Urinary bladder (tissue), 4 donors: Measurements from ENCODE around the gene PRKG1. TPM values are rescaled to one million over a fixed set of nuclear protein-coding genes. Genes with fewer than 3 reads are reported as not detected.

Source experiments
- DNase-seq: peaks from one replicate; pipeline ENCODE4 v3.0.0-alpha.2; 2015; ENCODE audit errors: extremely low spot score
- H3K27ac ChIP-seq: one replicate; pipeline ENCODE4 v1.5.1; 2013; ENCODE audit warnings: low read depth, mild to moderate bottlenecking, moderate library complexity
- H3K36me3 ChIP-seq: one replicate; pipeline ENCODE4 v1.6.1; 2013; ENCODE audit warnings: mild to moderate bottlenecking, moderate library complexity; ENCODE audit not compliant: insufficient read depth
- H3K4me1 ChIP-seq: one replicate; pipeline ENCODE4 v1.6.1; 2013; ENCODE audit warnings: mild to moderate bottlenecking, moderate library complexity; ENCODE audit not compliant: insufficient read depth
- H3K4me3 ChIP-seq: one replicate; pipeline ENCODE4 v1.5.1; 2013; ENCODE audit warnings: low read depth, low read length
- WGBS: extraction: QIAGEN DNeasy Blood & Tissue Kit; methylation state at CpG from one replicate; pipeline ENCODE4 v1.1.7; 2013; 5-methylcytosine and 5-hydroxymethylcytosine counted together
- polyA plus RNA-seq: library from polyadenylated mRNA; stranded (reverse); fragments of 200-250 nt; gene quantifications from one replicate; pipeline ENCODE4 v1.2.3, GENCODE V29; 2013
- total RNA-seq: library from RNA; depleted of rRNA; stranded (reverse); fragments of >200 nt; gene quantifications from one replicate; pipeline ENCODE4 v1.2.3, GENCODE V29; 2014
- donor health status: healthy with polysubstance abuse.
- donor health status: healthy.

Gene PRKG1
- total and polyA plus RNA-seq, 2 donors = 17.1 to 126 TPM

DNA sequence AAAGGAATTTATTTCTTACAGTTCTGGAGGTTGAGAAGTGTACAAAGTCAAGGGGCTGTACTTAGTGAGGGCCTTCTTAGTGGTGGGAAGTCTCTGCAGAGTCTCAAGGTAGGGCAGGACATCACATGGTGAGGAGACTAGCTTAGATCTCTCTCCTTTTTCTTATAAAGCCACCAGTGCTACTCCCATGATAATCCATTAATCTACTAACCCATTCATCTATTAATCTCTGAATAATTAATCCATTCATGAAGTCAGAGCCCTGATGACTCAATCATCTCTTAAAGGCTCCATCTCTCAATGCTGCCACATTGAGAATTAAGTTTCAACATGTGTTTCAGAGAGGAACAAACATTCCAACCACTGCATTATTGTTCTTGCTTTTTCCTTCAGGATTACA is 689.5 kb downstream of the PRKG1 start:
- Histone ChIP-seq H3K36me3 (no peaks in the 10 kb centered on the region), H3K27ac (no peak overlapping the region), H3K4me1 (no peaks in the 10 kb centered on the region), H3K4me3 (no peak overlapping the region)
- no peak for DNase-seq

DNA sequence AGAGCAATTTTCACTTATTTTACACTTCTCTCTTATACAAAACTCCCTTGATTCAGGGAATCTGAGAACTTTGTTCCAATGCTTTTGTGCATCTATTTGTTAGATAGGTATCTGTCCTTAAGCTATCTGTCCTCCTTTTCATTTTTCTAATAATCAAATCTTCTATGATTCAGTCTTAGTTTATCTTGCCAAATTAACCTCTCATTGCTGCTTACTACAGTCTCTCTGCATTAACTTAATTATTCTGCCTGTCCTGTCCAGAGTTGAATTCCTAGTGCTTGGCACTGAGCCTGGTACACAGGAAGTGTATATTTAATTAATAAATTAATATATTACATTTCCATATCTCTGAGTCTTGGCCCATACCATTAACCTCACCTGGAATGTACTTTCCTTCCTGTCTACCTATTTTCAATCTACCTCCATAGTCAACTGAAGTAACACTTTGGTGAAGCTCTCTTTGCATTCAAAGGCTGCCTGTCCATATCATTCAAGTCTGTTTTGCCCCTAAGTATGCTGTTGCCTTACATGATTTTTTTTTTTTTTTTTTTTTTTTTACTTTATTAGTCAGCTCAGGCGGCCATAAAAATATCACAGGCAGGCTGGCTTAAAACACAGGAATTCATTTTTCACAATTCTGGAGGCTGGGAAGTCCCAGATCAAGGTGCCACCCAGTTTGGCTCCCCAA is 691.1 kb downstream of the PRKG1 start:
- DNase-seq = no peak
- Histone ChIP-seq H3K36me3 (no peaks in the 10 kb centered on the region), H3K4me3 (no peak overlapping the region), H3K4me1 (no peaks in the 10 kb centered on the region), H3K27ac (no peak overlapping the region)
- WGBS = 95% methylated on average over 1 of the region's 1 CpG

DNA sequence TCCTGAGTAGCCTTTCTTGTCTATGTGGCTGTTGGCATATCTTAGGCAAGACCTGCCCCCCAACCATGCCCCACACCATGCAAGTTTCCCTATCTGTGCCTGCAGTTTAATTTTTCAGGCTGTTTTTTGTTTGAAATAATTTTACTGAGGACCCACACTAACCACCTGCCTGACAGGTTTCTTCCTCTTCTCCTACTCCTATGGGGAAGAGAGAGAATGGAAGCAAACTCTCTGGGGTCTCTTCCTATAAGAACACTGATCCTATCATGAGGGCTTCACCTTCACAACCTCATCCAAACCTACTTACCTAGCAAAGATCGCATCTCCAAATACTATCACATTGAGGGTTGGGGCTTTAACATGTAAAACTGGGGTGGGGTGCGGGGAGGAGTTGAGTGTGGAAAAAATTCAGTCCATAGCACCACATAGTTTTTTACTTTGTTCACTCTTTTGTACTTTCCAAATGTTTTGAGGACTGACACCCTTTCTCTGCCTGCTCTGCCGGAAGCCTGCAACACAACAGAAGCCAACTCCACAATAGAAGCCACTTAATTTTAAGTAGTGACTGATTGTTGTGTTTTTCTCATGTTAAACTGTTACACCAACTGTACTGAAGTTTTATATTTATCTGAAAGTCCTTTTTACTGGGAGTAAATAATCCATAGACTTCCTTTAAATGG is 692.3 kb downstream of the PRKG1 start:
- no peaks in the 10 kb centered on the region for H3K4me1 ChIP-seq
- no peaks in the 10 kb centered on the region for H3K36me3 ChIP-seq
- 98% methylated on average over 3 of the region's 3 CpGs for WGBS
- H3K4me3 ChIP-seq = no peak overlapping the region
- DNase-seq = no peak
- H3K27ac ChIP-seq = no peak overlapping the region

DNA sequence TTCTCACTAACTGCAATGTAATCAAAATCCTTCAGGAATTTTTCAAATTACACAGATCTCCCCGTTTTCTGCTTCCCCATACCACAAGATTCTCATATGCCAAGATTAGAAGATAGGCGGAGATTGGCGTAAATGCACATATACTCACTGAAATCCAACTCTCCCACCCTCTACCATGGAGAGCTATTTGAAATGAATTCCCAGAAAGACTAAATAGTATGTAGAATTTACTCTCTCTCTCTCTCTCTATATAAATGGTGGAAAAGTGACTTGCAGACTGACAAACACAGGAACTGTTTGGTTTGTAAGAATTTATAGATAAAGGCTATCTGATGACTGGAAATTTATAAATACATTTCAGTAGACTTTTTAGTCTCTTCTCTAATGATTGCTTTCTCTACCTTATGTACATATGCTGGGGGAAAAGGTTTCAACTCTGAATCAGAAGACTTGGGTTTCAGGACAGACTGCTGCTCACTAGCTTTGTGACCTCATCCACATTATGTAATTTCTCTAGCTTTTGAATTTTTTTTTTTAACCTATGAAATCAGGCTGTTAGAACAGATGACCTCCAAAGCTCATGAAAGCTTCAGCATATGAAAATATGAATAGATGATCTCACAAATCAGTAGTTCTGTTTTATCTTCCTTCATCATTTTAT is 692.9 kb downstream of the PRKG1 start:
- no peak for DNase-seq
- no peaks in the 10 kb centered on the region for H3K4me1 ChIP-seq
- H3K4me3 ChIP-seq = no peak overlapping the region
- no peak overlapping the region for H3K27ac ChIP-seq
- H3K36me3 ChIP-seq = no peaks in the 10 kb centered on the region
- WGBS = 91% methylated on average over 3 of the region's 3 CpGs

DNA sequence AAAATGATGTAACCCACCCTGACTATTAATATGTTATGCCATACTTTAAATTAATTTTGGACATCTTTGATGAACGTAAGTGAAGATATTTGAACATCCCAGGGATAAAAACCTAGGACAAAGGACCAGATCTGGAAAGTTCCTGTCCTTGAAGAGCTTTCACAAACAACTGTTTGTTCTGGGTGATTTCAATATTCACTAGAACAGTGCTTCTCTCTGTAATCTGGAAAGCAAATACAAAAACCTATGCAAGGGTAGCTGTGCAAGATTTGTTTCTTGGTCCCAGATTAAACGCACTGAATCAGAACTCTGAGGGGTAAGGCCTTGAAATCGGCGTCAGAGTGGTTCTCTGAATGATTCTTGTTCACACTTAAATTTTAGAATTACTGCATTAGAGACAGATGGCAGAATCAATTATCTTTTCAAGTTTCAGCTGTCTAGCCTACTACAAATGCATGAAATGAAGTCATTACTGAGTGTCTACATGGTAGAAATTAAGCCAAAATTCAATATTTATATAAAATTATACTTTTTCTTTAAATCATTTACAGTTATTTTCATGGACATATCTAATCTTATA is 694.7 kb downstream of the PRKG1 start:
- no peaks in the 10 kb centered on the region for H3K4me1 ChIP-seq
- WGBS = 82% methylated on average over 4 of the region's 4 CpGs
- no peak for DNase-seq
- no peaks in the 10 kb centered on the region for H3K36me3 ChIP-seq
- H3K4me3 ChIP-seq = no peak overlapping the region
- no peak overlapping the region for H3K27ac ChIP-seq

DNA sequence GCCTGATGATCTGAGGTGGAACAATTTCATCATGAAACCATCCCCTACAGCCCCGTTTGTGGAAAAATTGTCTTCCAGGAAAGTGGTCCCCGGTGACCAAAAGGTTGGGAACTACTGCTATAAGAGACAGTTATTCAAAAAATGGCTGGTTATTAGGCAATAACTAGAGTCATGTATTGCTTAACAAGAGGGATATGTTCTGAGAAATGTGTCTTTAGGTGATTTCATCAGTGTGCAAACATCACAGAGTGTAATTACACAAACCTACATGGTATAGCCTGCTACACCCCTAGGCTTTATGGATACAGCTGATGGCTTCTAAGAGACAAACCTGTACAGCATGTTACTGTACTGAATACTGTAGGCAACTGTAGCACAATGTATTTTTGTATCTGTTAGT is 696.4 kb downstream of the PRKG1 start:
- no peak for DNase-seq
- H3K4me3 ChIP-seq = no peak overlapping the region
- H3K36me3 ChIP-seq = no peaks in the 10 kb centered on the region
- no peak overlapping the region for H3K27ac ChIP-seq
- WGBS = 81% methylated on average over 2 of the region's 2 CpGs
- no peaks in the 10 kb centered on the region for H3K4me1 ChIP-seq

DNA sequence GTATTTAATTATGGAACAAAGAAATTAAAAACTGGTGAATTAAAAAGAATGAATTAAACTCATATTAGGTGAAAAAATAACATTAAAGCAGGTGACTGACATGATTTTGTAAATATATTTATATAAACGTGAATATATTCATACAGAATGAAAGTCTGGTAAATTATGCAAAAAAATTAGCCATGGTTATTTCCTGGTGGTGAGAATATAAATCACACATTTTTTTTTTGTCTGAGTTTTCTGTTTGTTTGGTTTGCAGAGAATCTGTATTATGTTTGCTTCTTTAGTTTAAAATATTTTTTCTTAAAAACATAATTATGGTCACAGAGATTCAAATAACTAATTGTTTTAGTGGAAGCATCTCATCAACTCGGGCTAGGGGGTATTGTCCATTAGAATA is 698.1 kb downstream of the PRKG1 start:
- Histone ChIP-seq H3K4me1 (no peaks in the 10 kb centered on the region), H3K36me3 (no peaks in the 10 kb centered on the region), H3K4me3 (no peak overlapping the region), H3K27ac (no peak overlapping the region)
- DNase-seq = no peak
- WGBS = 82% methylated on average over 2 of the region's 2 CpGs

DNA sequence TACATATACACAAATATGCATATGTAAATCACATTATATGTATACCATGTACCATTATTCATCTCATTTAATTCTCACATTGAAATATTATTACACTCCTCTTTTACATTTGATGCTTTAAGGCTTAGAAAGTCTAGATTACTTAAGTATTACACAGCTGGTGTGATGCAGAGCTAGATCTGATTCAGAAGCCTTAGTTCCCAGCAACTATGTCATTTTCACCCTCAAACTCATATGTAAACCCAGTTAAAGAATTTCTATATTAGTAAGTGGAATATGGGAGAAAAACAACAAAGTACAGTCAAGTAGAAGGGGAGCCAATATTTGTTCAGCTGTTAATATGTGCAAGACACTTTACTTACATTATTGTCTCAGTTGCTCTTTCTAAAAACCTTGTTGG is 699.4 kb downstream of the PRKG1 start:
- no peak for DNase-seq
- H3K27ac ChIP-seq = no peak overlapping the region
- H3K36me3 ChIP-seq = no peaks in the 10 kb centered on the region
- no peak overlapping the region for H3K4me3 ChIP-seq
- H3K4me1 ChIP-seq = no peaks in the 10 kb centered on the region

DNA sequence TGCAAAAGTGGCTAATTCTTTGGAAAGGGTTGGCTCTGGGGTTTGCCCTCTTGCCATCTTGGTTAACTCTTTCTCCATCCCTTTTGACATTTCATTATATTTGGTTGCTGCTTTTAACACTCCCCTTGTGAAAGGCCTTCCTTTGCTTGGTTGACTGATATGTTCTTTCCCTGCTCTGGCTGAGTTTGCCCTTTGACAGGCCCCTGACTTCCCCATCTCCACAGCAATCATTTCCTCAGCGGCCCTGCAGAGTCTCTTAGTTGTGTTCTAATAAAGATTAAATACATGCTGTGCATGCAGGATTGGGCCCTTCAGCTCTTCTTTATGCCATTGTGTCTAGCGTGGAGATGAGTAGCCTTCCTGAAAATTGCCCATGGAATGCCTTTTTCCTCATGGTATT is 709.7 kb downstream of the PRKG1 start:
- Histone ChIP-seq H3K27ac (no peak overlapping the region), H3K36me3 (no peaks in the 10 kb centered on the region), H3K4me1 (no peaks in the 10 kb centered on the region), H3K4me3 (no peak overlapping the region)
- 78% methylated on average over 2 of the region's 2 CpGs for WGBS
- no peak for DNase-seq

DNA sequence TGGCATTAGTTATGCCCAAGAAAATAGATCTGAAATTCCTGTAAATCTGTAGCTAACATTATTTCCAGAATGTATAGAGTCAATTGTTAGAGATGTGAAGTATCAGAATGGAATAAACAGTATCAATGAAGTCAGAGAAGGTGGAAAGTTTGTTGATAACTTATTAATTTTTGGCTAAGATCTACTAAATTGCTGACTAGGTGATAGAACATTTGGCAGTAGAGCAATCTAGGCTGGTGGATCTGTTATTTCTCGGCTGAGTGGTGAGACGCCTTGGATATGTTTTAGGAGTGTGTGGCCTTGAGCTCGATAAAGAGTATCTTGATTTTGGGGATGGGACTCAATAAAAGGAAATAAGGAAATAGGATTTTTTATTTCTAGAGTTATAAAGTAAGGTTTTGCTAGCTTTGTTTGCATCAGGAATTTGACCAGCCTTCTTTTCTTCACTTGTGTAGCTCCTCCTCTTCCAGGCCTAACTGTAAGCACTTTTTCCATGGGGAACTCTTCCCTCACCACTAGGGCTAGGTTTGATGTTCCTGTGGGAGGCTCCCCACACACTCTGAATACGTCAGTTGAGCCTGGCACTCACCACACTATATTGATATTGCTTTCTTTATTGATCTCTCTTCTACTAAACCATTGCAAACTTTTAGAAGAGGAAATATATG is 711.9 kb downstream of the PRKG1 start:
- 91% methylated on average over 4 of the region's 4 CpGs for WGBS
- DNase-seq = no peak
- Histone ChIP-seq H3K27ac (no peak overlapping the region), H3K4me3 (no peak overlapping the region), H3K36me3 (no peaks in the 10 kb centered on the region), H3K4me1 (no peaks in the 10 kb centered on the region)

DNA sequence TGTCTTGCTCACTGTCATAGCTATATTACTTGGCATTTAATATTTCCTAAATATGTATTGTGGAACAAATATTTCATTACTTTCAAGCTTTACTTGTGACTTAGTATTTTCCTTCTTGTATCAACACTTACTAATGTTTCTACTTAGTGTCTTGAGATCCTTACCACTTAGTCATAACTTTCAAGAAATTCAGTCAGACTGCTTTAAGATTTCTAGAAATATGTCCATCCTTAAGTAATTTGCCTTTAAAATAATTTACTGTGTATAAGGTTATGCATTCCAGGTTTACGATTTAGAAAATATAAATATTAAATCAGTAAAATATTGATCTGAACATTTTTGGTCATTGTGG is 712.4 kb downstream of the PRKG1 start:
- Histone ChIP-seq H3K4me3 (no peak overlapping the region), H3K36me3 (no peaks in the 10 kb centered on the region), H3K27ac (no peak overlapping the region), H3K4me1 (no peaks in the 10 kb centered on the region)
- DNase-seq = no peak
- WGBS = 97% methylated on average over 1 of the region's 1 CpG

DNA sequence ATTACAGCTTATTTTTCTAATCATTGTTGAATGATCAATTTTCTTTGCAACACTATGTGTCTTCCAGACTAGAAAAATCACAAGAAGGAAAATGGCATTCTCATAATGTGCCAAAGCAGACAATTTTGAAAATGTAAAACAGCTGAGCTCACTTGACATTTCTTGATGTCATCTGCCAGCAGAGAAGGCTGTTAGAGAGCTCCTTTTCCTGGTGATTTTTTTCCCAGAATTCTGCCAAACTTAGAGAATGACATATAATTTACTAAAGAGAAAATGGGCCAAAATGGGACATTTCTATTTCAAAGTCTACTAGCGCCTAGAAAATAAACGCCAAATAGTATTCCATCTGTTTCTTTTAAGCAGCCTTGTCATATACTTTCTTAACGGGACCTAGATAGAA is 714.0 kb downstream of the PRKG1 start:
- no peak overlapping the region for H3K27ac ChIP-seq
- WGBS = 74% methylated on average over 3 of the region's 3 CpGs
- no peaks in the 10 kb centered on the region for H3K36me3 ChIP-seq
- no peak overlapping the region for H3K4me3 ChIP-seq
- DNase-seq = no peak
- no peaks in the 10 kb centered on the region for H3K4me1 ChIP-seq

DNA sequence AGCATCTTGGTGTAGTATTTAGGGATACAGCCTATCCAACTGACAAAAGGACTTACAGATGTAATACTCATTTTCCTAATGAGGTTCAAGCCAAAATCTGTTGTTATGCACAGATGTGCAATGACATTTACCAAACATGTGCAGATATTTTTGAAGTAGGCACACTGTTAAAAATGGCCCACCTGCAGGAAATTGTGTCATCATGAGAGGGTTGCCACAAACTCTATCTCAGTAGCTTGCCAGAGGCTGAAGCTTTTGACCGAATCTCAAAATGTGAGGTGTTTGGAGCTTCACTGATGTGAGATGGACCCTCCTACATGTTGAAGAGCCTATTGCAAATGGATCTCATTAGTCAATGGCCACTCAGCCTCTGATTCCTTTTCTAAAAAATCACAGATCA is 714.8 kb downstream of the PRKG1 start:
- DNase-seq = no peak
- no peak overlapping the region for H3K27ac ChIP-seq
- WGBS = 85% methylated on average over 1 of the region's 1 CpG
- H3K36me3 ChIP-seq = no peaks in the 10 kb centered on the region
- no peak overlapping the region for H3K4me3 ChIP-seq
- no peaks in the 10 kb centered on the region for H3K4me1 ChIP-seq

DNA sequence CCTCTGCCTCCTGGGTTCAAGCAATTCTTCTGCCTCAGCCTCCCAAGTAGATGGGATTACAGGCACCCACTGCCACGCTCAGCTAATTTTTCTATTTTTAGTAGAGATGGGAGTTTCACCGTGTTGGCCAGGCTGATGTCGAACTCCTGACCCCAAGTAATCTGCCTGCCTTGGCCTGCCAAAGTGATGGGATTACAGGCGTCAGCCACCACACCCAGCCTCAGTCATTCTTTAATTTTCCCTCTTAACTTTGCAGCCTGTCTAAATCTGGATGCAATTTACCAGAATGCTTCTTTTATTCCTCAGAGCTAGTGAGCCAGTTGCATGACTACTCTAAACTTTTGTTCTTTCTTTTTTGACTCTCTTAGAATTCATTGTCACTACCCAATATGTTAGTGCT is 715.6 kb downstream of the PRKG1 start:
- 48% methylated on average over 4 of the region's 4 CpGs for WGBS
- Histone ChIP-seq H3K27ac (no peak overlapping the region), H3K36me3 (no peaks in the 10 kb centered on the region), H3K4me3 (no peak overlapping the region), H3K4me1 (no peaks in the 10 kb centered on the region)
- DNase-seq = no peak
